ENCODE measurements around the gene CYBC1. TPM values are rescaled to one million over a fixed set of nuclear protein-coding genes. Genes with fewer than 3 reads are reported as not detected.

Gene CYBC1
- total RNA-seq (2014; rRNA removed; shearing (Covaris generic)): 25.7 and 25.8 TPM in 2 replicates

- peak; percentile 88 for DNase-seq (ENCODE audit: low read depth)
Measured at GRCh38 chr17:82450357-82451106, at the start of gene CYBC1. Gene CYBC1, minus strand, starts transcription at chr17:82450752. Its CDS starts 1,498 bp downstream, at chr17:82449254.

- DNase-seq (ENCODE audit: low read depth): peak; percentile 47
Measured at GRCh38 chr17:82497483-82498405, 47.2 kb upstream of the CYBC1 start.

DNA sequence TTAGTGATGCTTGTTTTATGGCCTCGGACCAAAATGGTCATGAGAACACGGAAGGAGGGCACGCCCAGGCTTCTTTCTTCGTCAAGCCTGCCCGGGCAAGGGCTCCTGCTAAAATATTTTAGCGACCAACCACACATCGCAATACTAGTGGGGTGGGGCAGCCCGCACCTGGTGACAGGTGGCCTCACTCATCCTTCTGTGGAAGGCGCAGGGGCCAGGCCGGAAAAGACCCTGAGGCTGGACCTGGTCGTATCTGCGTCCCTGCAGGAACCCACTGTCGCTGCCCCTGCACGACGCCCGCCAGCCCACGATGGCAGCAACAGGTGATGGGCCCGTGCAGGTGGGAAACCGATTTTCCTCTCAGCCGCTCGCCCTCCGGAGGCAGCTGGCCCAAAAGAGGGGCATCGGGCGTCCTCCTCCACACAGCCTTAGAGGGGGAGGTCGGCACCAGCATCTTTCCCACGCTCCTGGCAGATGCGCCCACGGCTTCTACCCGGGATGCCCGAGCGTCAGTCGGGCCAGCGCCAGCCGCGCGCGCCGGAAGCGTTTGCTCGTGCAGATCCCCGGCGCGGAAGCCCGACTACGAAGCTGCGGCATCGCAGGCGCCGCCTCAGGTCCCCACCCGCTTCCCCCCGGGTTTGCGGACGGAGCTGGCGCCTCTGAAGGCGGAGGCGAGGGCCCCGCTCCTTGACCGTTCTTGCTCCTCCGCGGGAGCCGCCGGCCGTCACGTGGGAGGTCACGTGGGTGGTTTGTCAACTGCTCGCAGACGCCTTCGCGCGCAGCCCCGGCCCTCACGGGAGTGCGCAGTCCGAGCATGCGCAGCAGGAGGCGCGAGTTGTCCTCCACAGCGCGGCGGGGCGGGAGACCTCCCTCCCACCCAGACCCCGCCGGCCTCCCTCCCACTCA is 46.2 kb upstream of the CYBC1 start:
- DNase-seq (ENCODE audit: low read depth): peak; percentile 87

DNA sequence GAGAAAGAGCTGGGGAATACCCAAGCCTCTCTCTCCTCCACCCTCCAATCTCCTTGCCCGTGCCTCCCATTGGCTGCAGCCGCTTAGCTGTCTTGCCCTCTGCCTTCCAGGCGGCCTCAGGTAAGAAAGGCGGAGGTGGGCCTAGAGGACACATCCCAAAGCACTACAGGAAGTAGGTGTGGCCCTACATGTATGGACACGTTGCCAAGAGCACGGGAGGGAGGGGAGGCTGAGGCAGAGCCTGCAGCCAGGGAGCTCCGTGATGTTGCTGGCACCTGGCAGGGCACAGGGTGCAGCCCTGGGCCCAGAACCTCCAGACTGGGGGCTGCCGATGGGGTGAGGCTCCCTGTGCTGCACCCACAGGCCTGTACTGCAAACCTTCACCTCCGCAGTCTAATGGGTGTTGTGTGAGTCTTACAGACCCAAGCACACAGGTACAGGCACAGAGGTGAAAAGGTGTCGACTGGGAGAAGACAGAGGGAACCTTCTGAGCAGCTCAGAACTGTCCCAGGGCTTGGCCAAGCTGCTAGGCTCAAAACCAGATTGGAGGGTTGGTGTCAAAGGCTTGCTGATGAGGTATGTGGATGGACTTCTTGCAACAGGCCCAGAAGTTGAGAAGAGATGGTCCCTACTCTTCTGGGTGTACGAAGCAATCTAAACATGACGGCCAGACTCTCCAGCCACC is 45.4 kb upstream of the CYBC1 start:
- DNase-seq (ENCODE audit: low read depth): no peak

GRCh38 chr17:82494236-82495055 is 43.9 kb upstream of the CYBC1 start:
- DNase-seq (ENCODE audit: low read depth): peak; percentile 93

DNA sequence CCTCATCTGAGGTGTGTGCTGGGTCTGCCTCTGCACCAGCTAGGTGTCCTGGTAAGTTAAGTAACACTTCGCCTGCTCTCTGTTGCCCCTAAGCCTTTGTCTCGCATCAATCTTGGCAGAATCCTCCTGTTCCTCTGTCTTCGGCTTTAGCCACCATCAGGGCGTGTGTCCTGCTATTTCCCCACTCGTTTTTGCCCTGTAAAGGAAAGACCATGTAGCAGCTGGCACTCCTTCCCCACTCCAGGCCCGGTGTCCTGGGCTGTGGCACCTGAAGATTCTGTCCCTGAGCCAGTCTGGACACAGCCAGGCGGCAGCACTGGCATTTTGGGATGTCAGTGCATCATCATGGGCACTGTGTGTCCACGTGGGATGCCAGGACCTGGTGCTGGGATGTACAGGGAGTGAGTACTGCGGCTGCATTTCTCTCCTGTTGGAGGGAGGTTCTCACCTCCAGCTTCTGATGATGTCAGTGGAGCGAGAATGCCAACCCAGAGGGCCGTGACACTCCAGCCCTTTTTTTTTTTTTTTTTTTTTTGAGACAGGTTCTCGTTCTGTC is 42.8 kb upstream of the CYBC1 start:
- no peak for DNase-seq (ENCODE audit: low read depth)

- DNase-seq (ENCODE audit: low read depth): peak; percentile 63
Measured at GRCh38 chr17:82492643-82493225, 42.2 kb upstream of the CYBC1 start.

DNA sequence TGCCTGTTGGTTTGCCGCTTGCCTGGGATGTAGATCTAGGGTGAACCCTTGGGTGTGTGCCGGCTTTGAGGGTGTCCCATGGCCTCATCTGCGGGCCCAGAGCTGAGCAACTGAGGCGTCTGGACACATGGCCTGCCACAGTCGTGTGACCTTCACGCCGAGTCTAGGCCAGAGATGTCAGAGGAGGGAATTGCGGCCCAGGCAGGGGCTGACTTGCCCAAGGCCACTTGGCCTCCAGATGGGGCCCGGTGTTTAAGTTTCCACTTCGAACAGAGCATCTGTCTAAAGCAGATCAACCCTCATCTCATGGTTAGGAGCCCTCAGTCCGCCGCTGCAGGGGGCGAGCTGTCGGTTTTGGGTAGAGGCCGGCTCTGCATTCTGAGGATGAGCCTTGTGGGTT is 41.0 kb upstream of the CYBC1 start:
- DNase-seq (ENCODE audit: low read depth): no peak

- DNase-seq (ENCODE audit: low read depth): no peak
Measured at GRCh38 chr17:82491196-82491530, 40.6 kb upstream of the CYBC1 start.

DNA sequence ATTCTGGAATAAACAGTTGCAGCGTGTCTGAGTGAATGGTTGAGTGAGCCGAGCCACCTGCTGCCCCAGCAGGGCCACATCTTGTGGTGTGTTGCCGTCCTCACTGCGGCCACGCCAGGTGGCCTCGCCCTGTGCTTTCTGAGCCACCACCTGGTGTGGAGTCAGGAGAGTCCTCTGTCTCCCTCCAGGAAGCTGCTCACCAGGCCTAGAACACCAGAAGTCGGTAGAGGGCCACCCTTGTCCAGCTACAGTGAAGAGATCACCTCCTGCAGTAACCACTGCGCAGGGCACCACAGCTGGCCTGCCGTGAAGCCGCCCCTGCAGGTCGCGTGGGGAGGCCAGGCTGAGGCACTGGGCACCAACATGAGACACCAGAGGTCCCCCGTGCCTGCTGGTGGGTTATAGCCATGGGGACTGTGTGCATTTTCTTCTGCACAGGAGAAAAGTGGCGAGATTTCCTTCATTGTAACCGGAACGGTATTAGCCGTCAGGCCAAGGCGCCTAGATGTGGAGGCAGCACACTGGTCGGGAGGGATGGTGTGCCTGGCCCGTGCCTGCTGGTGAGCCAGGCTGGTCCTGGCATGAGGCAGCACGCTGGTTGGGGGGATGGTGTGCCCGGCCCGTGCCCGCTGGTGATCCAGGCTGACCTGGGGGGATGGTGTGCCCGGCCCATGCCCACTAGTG is 40.1 kb upstream of the CYBC1 start:
- DNase-seq (ENCODE audit: low read depth): no peak

GRCh38 chr17:82489851-82490511 is 39.4 kb upstream of the CYBC1 start:
- DNase-seq (ENCODE audit: low read depth): no peak

DNA sequence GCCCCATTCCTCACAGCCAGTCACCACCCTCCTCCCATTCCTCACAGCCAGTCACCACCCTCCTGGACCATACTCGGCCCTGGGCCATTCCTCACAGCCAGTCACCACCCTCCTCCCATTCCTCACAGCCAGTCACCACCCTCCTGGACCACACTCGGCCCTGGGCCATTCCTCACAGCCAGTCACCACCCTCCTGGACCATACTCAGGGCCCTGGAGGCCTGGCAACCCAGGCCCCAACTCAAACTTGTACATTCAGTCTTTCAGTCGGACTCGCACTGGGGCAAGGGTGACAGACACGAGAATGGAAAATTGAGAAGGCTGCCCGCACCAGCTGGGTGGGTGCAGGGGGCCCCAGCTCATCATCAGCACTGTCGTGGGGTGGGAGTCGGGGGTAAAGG is 38.6 kb upstream of the CYBC1 start:
- DNase-seq (ENCODE audit: low read depth): no peak

DNA sequence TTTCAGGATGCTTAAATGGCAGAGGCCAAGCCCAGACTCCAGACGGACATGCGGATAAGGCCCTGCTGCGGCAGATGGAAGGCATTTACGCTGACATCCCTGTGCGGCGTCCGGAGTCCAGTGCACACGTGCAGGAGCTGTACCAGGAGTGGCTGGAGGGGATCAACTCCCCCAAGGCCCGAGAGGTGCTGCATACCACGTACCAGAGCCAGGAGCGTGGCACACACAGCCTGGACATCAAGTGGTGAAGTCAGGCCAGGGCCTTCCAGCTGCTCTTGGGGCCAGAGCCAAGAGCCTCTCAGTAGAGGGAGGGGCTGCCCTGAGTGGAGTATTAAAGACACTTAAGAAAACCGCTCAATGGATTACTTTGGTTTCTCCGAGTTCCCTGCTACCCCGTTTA is 37.4 kb upstream of the CYBC1 start:
- DNase-seq (ENCODE audit: low read depth): no peak

DNA sequence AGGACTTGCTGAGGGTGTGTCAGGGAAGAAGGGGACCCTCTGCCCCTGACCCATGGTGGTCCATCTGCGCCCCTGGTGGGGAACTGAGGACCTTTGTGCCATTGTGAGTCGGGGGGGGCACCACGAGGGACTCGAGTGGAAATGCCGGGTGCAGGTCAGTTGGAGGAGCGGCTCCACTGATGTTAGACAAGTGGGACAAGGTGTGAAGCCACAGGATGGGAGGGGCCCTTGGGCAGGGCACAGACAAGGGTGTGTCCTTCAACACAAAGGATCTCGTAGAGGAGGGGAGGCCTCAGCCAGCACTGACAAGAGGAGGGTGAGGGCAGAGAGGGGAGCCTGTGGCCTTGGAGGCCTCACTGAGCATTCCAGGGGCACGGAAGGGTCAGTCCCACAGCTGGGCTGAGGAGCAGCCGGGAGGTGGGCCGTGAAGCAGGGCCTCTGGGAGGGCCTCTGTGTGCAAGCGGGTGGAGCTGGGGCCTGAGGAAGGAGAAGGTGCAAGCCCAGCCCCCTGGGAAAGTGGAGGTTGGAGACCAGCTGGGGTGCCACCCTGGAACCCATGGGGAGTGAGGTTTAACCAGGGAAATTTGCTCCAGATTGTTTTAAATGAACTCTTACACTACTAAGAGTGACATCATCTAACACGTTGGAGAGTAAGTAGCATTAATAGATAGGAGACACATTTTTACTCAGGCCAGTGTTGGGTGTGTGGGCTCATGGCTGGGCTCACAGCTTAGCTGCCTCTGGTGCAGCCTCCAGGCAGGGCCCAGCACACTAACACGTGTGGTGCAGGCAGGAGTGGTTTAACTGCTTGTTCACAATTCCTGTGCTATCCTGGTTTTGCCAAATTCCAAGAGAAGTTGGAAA is 35.9 kb upstream of the CYBC1 start:
- no peak for DNase-seq (ENCODE audit: low read depth)

DNA sequence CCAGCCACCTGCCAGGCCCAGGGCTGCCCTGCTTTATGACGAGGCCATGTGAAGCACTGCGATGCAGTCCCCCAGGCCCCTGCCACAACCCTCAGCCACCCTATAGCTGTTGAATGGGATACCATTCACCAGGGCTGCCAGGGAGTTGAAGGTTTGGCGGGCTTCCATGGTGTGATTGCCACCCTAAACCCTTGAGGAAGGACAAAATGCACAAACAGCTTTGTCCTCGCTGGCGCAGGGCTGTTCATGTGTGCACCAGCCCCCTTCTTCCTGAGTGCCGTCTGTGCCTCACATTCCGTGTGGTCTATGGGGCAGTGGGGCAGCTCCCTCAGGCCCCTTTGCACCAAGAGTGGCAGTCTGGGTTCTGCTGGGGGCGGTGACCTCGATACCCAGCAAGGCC is 33.3 kb upstream of the CYBC1 start:
- no peak for DNase-seq (ENCODE audit: low read depth)

DNA sequence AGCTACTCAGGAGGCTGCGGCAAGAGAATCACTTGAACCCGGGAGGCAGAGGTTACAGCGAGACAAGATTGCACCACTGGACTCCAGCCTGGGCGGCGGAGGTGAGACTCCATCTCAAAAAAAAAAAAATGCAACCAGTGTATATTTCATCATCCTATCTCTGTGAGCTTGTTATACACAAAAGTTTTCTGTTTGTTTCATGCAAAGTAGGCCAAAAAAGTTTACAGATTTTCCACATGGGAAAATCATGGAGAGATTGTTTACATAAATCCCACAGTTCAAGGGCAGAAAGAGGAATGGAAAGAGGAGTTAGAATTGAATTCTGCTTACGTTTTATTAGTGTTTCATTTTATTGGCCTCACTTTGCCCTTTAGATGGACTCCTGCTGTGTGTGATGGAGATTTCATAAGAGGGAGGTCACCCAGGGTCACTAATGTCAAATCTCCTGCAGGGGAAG is 32.7 kb upstream of the CYBC1 start:
- no peak for DNase-seq (ENCODE audit: low read depth)

GRCh38 chr17:82480318-82480717 is 29.8 kb upstream of the CYBC1 start:
- no peak for DNase-seq (ENCODE audit: low read depth)

GRCh38 chr17:82479602-82480001 is 29.1 kb upstream of the CYBC1 start:
- no peak for DNase-seq (ENCODE audit: low read depth)

Measured in RPMI7951 (cell line).